Aorta (tissue), 5 donors: Measurements from ENCODE around the gene WNK1. TPM values are rescaled to one million over a fixed set of nuclear protein-coding genes. Genes with fewer than 3 reads are reported as not detected.

Experiments
- ATAC-seq: fragments of 200-7000 bp; cut with Tn5 transposase; one replicate; pipeline ENCODE4 v1.9.1; 2022; ENCODE audit warnings: moderate library complexity; ENCODE audit not compliant: low FRiP score
- DNase-seq, 2 donors: peaks; one replicate each; pipeline ENCODE4 v3.0.0-alpha.2; 2020
- H3K27ac ChIP-seq, 2 donors: one replicate each; pipeline ENCODE4 v1.5.1; 2013; ENCODE audit warnings: low read length in 2 of 2, mild to moderate bottlenecking in 2 of 2, moderate library complexity in 2 of 2, control low read depth in 1 of 2, inconsistent platforms in 1 of 2, low read depth in 1 of 2
- H3K27me3 ChIP-seq, 2 donors: one replicate each; pipeline ENCODE4 v1.6.1; 2013; ENCODE audit warnings: control low read depth in 1 of 2, low read length in 1 of 2, mild to moderate bottlenecking in 1 of 2, moderate library complexity in 1 of 2; ENCODE audit not compliant: insufficient read depth in 2 of 2, control insufficient read depth in 1 of 2
- H3K36me3 ChIP-seq, 2 donors: one replicate each; pipeline ENCODE4 v1.6.1; 2013; ENCODE audit warnings: control low read depth in 1 of 2, low read length in 1 of 2, mild to moderate bottlenecking in 1 of 2; ENCODE audit not compliant: insufficient read depth in 2 of 2, control insufficient read depth in 1 of 2
- H3K4me1 ChIP-seq, 2 donors: one replicate each; pipeline ENCODE4 v1.6.1; 2013; ENCODE audit warnings: low read length in 2 of 2, control low read depth in 1 of 2, mild to moderate bottlenecking in 1 of 2, moderate library complexity in 1 of 2; ENCODE audit not compliant: insufficient read depth in 2 of 2, control insufficient read depth in 1 of 2
- H3K4me3 ChIP-seq, 2 donors: one replicate each; pipeline ENCODE4 v1.5.1; 2013; ENCODE audit warnings: low read length in 2 of 2, control low read depth in 1 of 2, mild to moderate bottlenecking in 1 of 2
- H3K9me3 ChIP-seq: one replicate; pipeline ENCODE4 v1.6.1; 2013; ENCODE audit warnings: mild to moderate bottlenecking, low read length; ENCODE audit not compliant: control insufficient read depth
- WGBS, 2 donors: extraction: QIAGEN DNeasy Blood & Tissue Kit; methylation state at CpG; one replicate each; pipeline ENCODE4 v1.1.7; 2013; 5-methylcytosine and 5-hydroxymethylcytosine counted together
- intact Hi-C, 2 donors: fragments of 100-400 bp; cut with DNase I; formaldehyde crosslinking; loops; one replicate each; pipeline versions ENCODE4 v1.14.2 to v1.15.0; 2022
- polyA plus RNA-seq, 2 donors: library from polyadenylated mRNA; stranded (reverse); fragments of 200-250 nt; gene quantifications; one replicate each; pipeline ENCODE4 v1.2.3, GENCODE V29; 2013
- total RNA-seq, 2 donors: library from RNA; stranded (reverse); fragmentation: NEBNext Ultra II Directional; extraction: Animal tissue kit (Norgen Biotek cat#: 25700); gene quantifications; one replicate each; pipeline ENCODE4 v1.2.1, GENCODE V29; 2021
- donor health status: healthy with polysubstance abuse.
- donor health status: Bipolar disorder and iron deficiency.
- donor health status: DM: no; HTN: no; CAD: no.
- donor health status: DM: no; HTN: no; CAD: no.
- donor health status: DM: yes; HTN: yes; CAD: no.

WNK1 gene
- total and polyA plus RNA-seq, 4 donors = 22.3 to 226 (median 106) TPM

GRCh38 chr12:720231-720941, 32.0 kb upstream of the WNK1 start:
- no peaks in the 10 kb centered on the region for H3K9me3 ChIP-seq
- intact Hi-C loops = no loop called here
- ATAC-seq = no peak
- WGBS, 2 donors = 85 to 89% methylated on average over 9 of the region's 9 CpGs
- H3K36me3 ChIP-seq = no peaks in the 10 kb centered on the region
- no peaks in the 10 kb centered on the region for H3K27me3 ChIP-seq
- no peak for DNase-seq
- no peak overlapping the region for H3K27ac ChIP-seq
- H3K4me3 ChIP-seq = no peak overlapping the region
- peaks cover 0 to 2% of the 10 kb centered on the region in 2 donors for H3K4me1 ChIP-seq

DNA sequence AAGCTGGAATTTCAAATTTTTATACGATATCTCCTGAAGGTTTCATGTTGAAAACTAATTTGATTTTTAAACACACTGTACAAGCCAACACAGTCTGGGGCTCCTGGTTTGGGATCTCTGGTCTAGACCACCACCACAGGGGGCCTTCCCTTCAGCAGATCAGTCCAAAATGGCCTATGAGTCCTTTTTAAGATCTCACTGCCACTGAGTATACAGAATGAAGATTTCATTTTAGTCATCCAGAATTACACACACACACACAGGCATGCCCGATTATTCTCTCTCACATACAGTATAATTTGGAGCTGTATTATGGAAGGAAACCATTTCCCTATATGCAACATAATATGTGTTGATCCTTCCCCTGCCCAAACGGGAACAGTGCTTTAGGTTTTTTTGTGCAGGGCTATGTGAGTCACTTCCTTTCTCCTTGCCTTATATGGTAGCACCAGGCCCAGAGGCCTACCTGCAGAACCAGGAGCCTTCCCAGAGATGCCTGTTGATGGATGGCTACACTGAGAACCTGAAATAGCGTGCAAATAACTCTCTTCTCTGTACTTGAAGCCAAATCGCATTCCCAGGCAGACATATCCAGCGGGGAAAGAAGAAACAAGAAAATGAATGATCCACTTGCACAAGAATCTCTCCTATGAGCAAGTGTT, 28.1 kb upstream of the WNK1 start:
- Histone ChIP-seq H3K36me3 (no peaks in the 10 kb centered on the region), H3K27ac (no peak overlapping the region), H3K9me3 (no peaks in the 10 kb centered on the region), H3K4me1 (peaks cover 0 to 1% of the 10 kb centered on the region in 2 donors), H3K4me3 (no peak overlapping the region), H3K27me3 (no peaks in the 10 kb centered on the region)
- intact Hi-C loops = no loop called here
- 71 to 77% methylated on average over 6 of the region's 6 CpGs for WGBS, 2 donors
- no peak for ATAC-seq
- DNase-seq = no peak

GRCh38 chr12:725076-725475, 27.3 kb upstream of the WNK1 start:
- intact Hi-C loops = no loop called here
- H3K36me3 ChIP-seq = no peaks in the 10 kb centered on the region
- no peak overlapping the region for H3K27ac ChIP-seq
- H3K4me3 ChIP-seq = no peak overlapping the region
- no peak for DNase-seq
- H3K9me3 ChIP-seq = no peaks in the 10 kb centered on the region
- H3K4me1 ChIP-seq = peaks cover 0 to 1% of the 10 kb centered on the region in 2 donors
- WGBS, 2 donors = 97 to 100% methylated on average over 2 of the region's 2 CpGs
- no peaks in the 10 kb centered on the region for H3K27me3 ChIP-seq
- no peak for ATAC-seq

DNA sequence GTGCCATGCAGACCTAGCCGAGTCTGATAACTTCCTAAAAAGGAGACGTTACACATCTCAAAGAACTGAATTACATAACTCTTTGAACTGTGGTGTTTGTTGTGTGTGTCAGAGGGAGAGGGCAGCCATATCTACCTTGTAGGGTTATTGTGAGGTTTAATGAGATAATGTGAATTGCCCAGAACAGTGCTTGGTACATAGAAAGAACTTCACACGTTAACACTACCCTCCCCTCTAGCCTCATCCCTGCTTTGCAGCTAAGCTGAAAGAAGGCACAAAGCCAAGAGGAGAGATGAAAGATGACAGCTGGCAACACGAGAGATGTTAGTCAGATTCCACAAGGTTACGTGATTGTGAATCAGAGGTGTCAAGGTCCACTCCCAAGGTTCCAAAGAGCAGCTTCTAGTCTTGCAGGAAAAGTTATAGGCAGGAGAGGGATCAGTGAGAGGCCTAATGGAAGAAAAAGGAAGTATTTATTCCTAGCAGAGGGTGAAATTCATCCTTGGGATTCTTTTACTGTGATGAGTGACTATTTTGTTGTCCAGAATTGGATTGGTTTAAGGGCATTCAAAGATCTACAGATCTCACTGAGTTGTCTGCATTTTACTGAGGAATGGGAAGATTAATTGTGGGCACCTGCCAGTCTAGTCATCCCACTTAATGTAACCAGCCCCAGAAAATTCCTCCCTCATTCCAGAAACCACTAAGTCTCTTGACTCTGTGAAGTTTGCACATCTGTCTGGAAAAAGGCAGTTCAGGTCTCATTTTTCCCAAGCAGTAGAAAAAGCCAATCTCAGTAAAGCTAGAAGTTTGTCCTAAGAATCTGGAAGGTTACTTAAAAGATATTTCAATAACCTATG, 25.9 kb upstream of the WNK1 start:
- ATAC-seq = no peak
- intact Hi-C loops = no loop called here
- Histone ChIP-seq H3K27me3 (no peaks in the 10 kb centered on the region), H3K36me3 (no peaks in the 10 kb centered on the region), H3K9me3 (no peaks in the 10 kb centered on the region), H3K4me3 (no peak overlapping the region), H3K27ac (no peak overlapping the region), H3K4me1 (peaks cover 0 to 1% of the 10 kb centered on the region in 2 donors)
- DNase-seq = no peak
- 68% methylated on average over 5 of the region's 5 CpGs for WGBS, 2 donors

GRCh38 chr12:727321-727720, 25.1 kb upstream of the WNK1 start:
- 96 to 97% methylated on average over 6 of the region's 6 CpGs for WGBS, 2 donors
- H3K27me3 ChIP-seq = no peaks in the 10 kb centered on the region
- H3K4me1 ChIP-seq = peaks cover 0 to 1% of the 10 kb centered on the region in 2 donors
- no peak overlapping the region for H3K4me3 ChIP-seq
- no peak overlapping the region for H3K27ac ChIP-seq
- H3K36me3 ChIP-seq = no peaks in the 10 kb centered on the region
- DNase-seq (no peak), ATAC-seq (no peak)
- intact Hi-C loops = no loop called here
- no peaks in the 10 kb centered on the region for H3K9me3 ChIP-seq

GRCh38 chr12:728781-729180, 23.6 kb upstream of the WNK1 start:
- H3K27me3 ChIP-seq = no peaks in the 10 kb centered on the region
- H3K9me3 ChIP-seq = no peaks in the 10 kb centered on the region
- peaks cover 0 to 1% of the 10 kb centered on the region in 2 donors for H3K4me1 ChIP-seq
- no peak overlapping the region for H3K27ac ChIP-seq
- H3K4me3 ChIP-seq = no peak overlapping the region
- no peaks in the 10 kb centered on the region for H3K36me3 ChIP-seq
- 4 to 9% methylated on average over 2 of the region's 2 CpGs for WGBS, 2 donors
- intact Hi-C loops = no loop called here
- ATAC-seq (no peak), DNase-seq (no peak)

- Histone ChIP-seq H3K4me3 (no peak overlapping the region), H3K27me3 (no peaks in the 10 kb centered on the region), H3K27ac (no peak overlapping the region), H3K9me3 (no peaks in the 10 kb centered on the region), H3K4me1 (peaks cover 0 to 1% of the 10 kb centered on the region in 2 donors), H3K36me3 (no peaks in the 10 kb centered on the region)
- intact Hi-C loops = no loop called here
- DNase-seq = no peak
- no peak for ATAC-seq
Measured at GRCh38 chr12:729221-729620, 23.2 kb upstream of the WNK1 start.

- no peaks in the 10 kb centered on the region for H3K27me3 ChIP-seq
- ATAC-seq = no peak
- 93 to 97% methylated on average over 9 of the region's 9 CpGs for WGBS, 2 donors
- intact Hi-C loops = no loop called here
- no peak overlapping the region for H3K4me3 ChIP-seq
- peaks cover 0 to 1% of the 10 kb centered on the region in 2 donors for H3K4me1 ChIP-seq
- no peaks in the 10 kb centered on the region for H3K36me3 ChIP-seq
- H3K27ac ChIP-seq = no peak overlapping the region
- no peaks in the 10 kb centered on the region for H3K9me3 ChIP-seq
- DNase-seq = no peak
Measured at GRCh38 chr12:730550-730949, 21.8 kb upstream of the WNK1 start.
